ENCODE data around the gene ANAPC4.

GRCh38 chr4:25367004-25367621, 9.9 kb upstream of the ANAPC4 start:
- TF ChIP-seq CTCF (IDR thresholded peaks at IDR 0.05; ENCODE audit: extremely low read depth in 1 of 2, insufficient read depth in 1 of 2, low read depth in 1 of 2, low read length in 2 of 2) (peak; percentile 24 to 34), EZH2 (IDR thresholded peaks at IDR 0.05; ENCODE audit: borderline replicate concordance, low read depth, low read length, severe bottlenecking) (no peak)

Measured in endothelial cell of umbilical vein (primary cell).